OCI-M2 (cell line): Measurements from ENCODE around the gene CHKA.
A peak's percentile ranks its signal among the peaks of the same experiment; 100 is the strongest.

Experiments used
- DNase-seq: peaks from one replicate; lab custom pipeline; 2025; ENCODE audit not compliant: unreplicated experiment; lab: John Stamatoyannopoulos, UW

The CHKA gene

GRCh38 chr11:68033708-68034045 is 87.5 kb downstream of the CHKA start:
- DNase-seq = no peak

GRCh38 chr11:68032997-68033707 is 88.0 kb downstream of the CHKA start:
- no peak for DNase-seq

- no peak for DNase-seq
These were observed 89.2 kb downstream of the CHKA start for GRCh38 chr11:68032003-68032402.

- DNase-seq = no peak
These were observed 90.1 kb downstream of the CHKA start for GRCh38 chr11:68031144-68031464.

- DNase-seq = peak; percentile 83
These were observed 90.7 kb downstream of the CHKA start, which contains the start of gene NDUFS8 for GRCh38 chr11:68030318-68031143. Gene NDUFS8, plus strand, starts transcription at chr11:68030681. Its CDS starts 1,471 bp downstream, at chr11:68032152.

- DNase-seq = no peak
These were observed 92.2 kb downstream of the CHKA start for GRCh38 chr11:68028802-68029545.

GRCh38 chr11:68027667-68028066 is 93.5 kb downstream of the CHKA start:
- no peak for DNase-seq

- DNase-seq = no peak
These were observed 94.6 kb downstream of the CHKA start for GRCh38 chr11:68026391-68027105.

GRCh38 chr11:68025047-68025446 is 96.1 kb downstream of the CHKA start:
- no peak for DNase-seq

- no peak for DNase-seq
These were observed 96.7 kb downstream of the CHKA start for GRCh38 chr11:68024508-68024907.

GRCh38 chr11:68022531-68022930 is 98.7 kb downstream of the CHKA start:
- DNase-seq = no peak

- no peak for DNase-seq
These were observed 99.9 kb downstream of the CHKA start for GRCh38 chr11:68021167-68021787.

- no peak for DNase-seq
These were observed 100.6 kb downstream of the CHKA start for GRCh38 chr11:68020575-68020974.

- DNase-seq = no peak
These were observed 101.7 kb downstream of the CHKA start for GRCh38 chr11:68019486-68019885.

GRCh38 chr11:68018730-68019190 is 102.4 kb downstream of the CHKA start:
- DNase-seq = no peak

GRCh38 chr11:68017980-68018729 is 103.0 kb downstream of the CHKA start:
- DNase-seq = no peak

- no peak for DNase-seq
These were observed 104.0 kb downstream of the CHKA start for GRCh38 chr11:68016904-68017817.

GRCh38 chr11:68016161-68016903 is 104.9 kb downstream of the CHKA start:
- no peak for DNase-seq
